ENCODE measurements around the gene JAZF1. TPM values are rescaled to one million over a fixed set of nuclear protein-coding genes. Genes with fewer than 3 reads are reported as not detected.

The JAZF1 gene
- polyA plus RNA-seq, 5 donors = 13.9 to 15.7 (median 15.2) TPM

DNA sequence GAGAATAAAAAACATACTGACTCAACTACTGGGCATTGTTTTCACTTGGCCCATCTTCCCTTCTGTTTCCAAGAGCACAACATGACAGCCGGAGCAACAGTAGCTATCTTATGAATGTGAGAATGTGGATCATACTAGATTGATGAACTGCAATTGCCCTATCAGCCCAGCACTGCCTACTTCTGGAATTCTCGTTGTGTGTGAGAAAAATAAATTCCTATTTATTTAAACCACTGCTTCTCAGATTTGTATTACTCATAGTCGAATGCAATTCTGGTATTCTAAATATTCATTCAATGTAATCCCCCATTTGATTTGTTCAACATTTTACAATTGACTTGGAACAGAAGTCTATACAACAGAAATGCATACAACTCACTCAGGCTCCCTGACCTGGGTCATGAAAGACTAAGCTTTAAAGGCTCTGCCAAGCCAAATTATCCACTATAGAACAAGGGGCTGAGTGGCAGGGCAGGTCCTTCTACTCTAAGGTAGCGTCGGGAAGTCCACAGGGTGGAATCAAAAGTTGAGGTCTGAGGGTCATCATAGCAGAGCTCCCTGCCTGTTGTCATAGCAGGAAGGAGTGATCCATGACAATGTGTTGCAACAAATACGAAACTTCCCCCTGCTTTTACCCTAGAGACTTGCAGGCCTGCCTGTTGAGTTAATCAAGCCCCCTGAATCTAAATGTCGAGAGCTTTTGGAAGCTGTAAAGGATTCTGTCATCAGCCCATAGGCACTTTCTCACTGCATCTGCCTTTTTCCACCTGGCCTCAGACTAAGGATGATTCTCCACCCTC is 12.4 kb upstream of the JAZF1 start:
- no peak for DNase-seq

DNA sequence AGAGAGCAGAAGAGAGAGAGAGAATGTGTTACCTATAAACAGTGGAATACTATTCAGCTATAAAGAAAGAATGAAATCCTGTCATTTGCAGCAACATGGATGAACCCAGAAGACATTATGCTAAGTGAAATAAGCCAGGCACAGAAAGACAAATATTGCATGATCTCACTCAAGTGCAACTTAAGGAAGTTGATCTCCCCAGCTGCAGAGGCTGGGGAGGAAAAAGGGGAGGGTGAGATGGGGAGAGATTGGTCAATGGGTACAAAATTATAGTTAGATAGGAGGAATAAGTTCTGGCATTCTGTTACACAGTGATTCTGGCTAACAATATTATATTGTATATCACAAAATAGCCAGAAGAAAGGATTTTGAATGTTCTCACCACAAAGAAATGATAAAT is 11.2 kb upstream of the JAZF1 start:
- DNase-seq = no peak

DNA sequence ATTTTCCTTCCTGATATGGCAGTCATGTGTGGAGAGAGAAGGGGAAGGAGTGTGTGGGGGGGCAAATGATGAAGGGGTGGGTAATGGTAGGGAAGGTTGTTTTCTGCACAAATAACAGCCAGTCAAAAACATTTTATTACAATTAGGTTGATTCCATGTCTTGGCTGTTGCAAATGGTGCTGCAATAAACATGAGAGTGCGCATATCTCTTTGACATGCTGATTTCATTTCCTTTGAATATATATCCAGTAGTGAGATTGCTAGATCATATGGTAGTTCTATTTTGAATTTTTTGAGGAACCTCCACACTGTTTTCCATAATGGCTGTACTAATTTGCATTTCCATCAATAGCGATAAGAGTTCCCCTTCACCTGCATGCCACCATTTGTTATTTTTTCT is 10.6 kb upstream of the JAZF1 start:
- DNase-seq = no peak

DNA sequence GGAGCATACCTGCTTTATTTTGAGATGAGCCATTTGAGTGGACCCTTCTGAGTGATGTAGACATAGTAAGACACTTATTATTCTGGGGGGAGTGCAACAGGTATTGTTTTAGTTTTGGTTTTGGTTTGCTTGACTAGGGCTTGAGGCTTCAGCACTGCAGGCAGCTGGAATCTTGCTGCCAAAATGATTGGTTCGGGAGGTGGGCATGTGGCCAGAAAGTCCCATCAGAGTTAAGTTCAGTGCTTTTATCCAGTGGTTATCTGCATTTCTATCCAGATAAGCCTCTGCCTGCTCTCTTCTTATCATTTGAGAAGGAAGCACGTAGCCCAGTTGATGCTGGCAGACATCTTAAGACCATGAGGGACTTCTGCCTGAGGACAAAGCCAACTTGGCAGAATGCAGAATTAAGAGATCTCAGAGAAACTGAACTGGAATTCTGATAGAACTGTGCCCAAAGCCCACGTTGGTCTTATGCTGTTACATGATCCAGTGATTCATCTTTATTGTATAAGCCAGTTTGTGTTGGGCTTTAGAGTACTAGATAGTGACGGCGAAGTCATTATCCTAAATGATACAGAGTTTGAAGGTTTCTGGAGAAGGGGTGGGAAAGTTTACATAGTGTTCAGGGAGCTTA is 9.6 kb upstream of the JAZF1 start:
- DNase-seq = no peak

DNA sequence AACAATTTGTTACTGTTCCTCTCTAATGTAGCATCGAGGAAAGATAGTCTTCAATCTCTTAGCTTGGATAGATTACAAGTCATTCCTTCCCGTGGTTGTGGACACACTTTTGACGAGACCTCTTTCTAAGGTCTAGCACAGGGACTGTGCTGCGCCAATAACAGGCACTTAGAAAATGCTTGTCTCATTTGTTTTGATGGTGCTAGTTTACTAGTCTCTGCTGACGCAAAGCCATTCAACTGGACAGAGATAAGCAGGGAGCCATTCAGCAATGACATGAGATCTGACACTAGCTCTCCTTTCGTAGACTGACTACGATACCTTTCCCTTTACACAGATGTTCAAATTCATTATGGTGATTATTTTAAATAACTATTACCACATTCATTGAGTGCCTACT is 6.4 kb upstream of the JAZF1 start:
- no peak for DNase-seq

DNA sequence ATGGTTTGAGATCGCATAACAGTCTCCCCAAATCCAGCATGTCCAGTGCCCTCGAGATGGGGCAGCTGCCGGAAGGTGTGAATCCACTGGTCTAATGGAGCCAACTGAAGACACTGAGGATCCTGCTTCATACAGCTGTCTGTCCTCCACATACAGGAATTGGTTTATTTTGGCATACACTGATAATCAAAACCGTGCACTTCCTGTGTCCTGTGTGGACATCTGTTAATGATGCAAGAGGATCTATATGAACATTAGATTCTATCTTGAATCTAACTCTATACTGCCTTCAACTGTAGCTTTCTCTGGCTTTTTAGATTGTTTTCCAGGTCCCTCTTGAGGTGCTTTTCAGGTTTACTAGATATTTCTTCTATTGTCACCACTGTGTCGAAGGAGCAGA is 3.0 kb upstream of the JAZF1 start:
- DNase-seq = no peak

DNA sequence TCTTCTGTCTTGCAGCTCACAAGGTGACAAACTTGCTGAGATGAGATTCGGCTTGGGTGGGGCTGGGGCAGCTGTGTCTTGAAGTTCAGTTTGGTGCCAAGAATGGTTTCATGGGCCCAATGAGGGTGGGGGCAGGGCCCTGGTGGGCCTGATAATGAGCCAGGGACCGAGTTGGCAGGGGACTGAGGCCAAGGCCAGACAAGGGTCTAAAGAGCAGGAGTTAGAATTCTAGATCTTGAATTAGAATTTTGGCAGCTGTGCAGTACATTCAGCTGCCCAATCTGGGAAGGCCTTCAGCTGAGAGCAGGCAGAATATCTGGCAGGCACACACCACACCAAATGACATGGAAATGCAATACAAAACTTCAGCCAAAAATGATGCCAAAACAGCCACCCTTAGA is 1.5 kb upstream of the JAZF1 start:
- DNase-seq = no peak

DNA sequence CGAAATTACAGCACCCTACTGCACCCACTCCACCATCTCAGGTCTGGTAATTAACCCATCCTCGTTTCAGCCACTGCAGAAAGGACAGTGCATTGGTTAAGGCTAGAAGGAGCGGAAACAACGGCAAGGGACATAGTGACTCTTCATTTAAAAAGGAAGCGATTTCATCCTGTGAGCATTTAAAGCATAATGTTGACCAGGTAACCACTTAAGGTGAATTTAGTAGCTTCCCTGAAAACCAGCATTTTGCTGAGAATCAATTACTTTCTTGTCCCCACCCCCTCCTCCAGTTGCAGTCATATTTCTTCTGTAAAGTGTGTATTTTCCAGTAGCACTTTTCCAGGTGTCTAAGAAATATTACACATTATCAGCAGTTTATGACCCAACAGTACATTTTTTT is 821 bp upstream of the JAZF1 start:
- DNase-seq = no peak

DNA sequence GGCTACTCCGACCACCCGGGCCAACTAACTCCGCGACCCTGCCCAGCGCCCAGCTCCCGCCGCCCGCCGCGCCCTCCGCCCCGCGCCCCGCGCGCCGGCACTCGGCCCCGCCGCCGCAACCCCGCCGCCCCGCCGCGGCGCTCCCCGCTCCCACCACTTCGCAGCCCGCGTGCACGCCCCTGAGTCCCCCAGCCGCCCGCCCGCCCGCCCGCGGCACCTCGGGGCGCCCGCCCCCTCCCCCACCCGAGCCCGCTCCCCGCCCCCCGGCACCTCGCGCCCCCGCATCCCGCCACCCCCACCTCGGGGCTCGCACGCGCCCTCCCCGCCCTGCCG is 598 bp downstream of the JAZF1 start:
- no peak for DNase-seq

DNA sequence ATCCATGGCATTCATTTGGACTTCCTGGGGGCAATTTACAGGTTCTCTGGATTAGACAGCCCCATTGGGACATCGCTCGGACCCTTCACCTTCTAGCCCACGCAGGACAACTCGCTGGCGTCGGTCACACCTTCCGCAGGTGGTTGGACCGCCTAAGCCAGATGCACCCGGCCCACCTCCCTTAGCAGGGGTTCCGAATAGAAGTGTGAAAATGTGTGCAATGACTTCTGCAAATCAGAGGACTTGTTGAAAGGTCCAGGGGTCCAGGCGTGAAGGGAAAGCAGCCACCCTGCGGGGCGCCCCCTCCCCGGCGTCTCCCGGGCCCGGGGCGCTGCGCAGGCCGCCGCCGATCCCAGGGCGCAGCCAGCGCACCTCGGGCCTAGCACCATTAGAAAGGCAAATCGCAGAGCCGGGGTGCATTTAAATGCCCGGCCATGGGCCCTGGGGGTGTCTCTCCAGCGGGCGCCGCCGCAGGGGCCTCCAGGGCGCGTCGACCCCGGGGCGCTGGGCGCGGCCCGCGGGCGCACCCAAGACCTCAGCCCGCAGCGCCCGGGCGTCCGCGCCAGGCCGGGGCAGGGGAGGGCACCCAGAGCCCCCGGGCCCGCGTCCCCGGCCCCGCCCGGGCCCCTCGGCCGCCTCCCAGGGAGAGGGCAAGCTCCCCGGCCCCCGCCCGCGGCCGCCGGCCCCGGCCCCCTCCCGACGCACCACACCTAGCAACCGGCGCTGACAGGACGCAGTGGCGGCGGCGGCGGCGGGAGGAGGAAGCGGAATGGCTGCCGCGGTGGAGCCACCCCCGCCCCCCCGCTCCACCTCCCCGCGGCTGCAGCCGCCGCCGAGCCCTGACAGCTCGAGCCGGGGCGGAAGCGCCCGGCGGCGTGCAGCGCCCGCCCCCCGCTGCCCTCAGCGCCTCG is 1.2 kb downstream of the JAZF1 start:
- no peak for DNase-seq

DNA sequence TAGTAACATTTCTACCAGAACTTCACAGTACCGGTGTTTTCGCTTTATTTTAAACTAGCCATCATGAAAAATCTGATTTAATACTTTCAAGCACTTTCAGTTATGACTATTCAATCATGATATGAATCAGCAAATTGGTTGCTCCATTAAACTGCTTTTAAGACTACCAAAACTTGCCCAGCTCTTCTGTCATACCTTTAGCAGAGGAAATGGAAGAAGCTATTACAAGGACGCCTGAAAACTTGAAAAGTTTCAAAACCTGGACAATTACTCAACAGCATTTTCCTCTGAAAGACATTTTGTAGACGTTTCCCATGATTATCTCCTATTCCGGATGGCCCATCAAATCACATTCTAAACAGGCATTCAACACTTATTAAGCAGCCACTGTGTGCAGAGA is 2.0 kb downstream of the JAZF1 start:
- DNase-seq = no peak

DNA sequence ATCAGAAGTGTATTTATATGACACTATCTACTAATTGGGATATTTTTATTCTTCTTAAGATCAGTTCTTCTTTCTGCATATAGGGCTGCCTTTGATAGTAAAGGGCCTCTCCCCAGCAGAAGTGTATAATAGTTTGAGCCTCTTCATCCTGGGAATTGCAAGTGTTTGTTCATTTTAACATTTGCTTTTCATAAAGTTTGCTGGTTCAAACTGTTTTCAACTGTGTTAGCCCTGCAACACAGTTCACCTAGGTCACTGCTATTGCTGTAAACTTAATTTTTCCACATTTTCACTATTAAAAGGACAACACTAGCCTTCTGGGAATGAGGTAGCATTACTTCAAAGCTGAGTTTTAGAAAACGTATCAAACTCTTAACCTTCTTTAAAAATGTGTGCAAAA is 2.8 kb downstream of the JAZF1 start:
- no peak for DNase-seq

DNA sequence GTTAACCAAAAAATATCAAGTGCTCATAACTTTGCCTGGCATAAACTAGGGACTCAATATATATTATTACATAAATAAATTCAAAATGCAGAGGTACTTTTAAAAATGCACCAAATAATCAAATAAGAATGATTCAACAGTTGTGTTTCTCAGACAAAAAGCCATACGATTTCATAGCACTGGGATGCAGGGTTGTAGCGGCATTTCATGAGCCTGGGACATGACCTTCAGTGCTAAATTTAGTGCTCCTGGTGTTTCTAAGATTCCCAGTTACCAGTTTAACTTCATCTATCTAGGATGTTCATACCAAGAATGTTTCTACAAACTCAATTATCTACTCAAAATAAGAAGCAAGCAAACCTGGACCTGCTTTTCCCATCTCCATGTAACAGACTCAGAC is 4.0 kb downstream of the JAZF1 start:
- no peak for DNase-seq

DNA sequence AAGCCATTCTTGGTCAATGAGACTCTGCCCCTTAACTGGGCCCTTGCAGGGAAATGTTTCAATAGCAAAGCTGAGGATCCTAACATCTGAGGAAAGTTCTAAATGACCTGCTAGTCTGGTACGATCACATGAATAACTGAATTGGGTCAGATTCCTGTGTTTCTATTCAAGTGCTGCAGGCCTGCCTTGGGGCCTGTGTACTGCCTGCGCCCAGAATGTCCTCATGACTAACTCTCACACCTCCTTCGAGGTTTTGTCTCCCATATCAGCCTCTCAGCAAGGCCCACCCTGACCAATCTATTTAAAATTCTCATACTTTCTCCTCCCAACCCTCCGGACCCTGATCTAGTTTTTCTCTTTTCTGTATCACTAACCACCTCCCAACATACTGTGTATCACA is 4.4 kb downstream of the JAZF1 start:
- no peak for DNase-seq

DNA sequence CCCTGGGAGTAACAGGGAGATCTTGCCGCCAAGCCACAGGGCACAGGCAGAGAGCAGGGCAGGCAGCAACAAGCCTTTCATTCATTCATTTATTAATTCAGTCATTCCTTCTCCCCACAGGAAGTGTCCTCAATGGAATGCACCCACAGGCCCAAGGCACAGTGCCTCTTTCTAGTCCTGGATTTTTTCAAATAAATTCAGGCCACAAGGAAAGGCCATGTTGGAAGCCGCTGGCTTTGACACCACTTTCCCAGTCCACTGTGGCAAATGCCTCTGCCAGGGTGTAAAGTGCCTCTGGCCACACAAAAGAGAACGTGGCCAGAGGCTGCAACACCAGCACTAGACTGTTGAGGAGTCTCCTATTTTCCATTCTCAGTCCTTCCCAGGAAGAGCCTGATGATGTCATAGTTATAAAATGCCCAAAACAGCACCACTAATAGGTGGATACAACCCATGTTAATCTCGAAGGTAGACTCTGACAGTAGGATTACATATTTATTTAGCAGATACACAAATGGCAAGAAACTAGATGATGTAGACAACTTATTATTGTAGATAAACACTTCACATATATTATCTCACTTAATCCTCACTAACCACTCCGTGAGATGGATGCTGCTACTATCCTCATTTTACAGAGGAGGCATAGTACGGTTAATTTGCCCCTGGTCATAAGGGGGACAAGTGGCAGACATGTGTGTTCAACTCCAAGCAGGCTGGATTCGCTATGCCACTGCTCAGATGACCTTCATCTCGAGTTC is 5.5 kb downstream of the JAZF1 start:
- DNase-seq = no peak

DNA sequence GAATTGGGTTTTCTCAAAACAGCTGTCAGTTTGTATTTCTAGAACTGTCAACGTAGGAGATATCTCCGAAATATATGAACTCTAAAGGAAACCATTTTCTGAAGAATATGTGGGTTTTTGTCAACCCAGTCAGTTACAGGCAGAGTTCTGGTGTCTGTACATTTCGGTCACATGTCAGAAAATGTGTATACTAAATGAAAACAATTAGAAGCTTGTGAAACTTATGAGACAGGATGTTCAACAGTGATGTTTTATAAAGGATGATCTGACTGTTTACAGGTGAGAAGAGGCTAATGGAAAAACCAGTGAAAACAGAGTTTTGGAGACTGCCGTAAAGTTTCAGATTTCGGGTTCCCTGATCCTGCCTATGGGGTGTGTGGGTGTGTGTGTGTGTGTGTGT is 6.2 kb downstream of the JAZF1 start:
- DNase-seq = no peak

DNA sequence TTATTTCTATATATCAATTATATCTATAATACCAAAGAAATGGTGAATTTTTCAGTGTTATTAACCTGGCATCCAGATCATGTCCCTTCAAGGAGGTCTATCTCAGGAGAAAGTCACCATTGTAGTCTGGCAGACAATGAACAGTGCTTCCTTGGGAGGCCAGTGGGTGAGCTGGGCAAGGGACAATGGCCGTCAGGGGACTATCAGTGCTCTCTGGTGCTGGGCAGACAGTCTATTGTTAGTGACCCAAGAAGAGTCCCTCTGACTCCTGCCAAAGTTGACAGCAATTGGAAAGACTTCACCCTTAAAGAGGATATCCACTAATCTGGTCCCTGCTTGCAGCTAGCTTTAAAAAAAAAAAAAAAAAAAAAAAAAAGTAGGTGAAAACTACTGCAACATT is 7.1 kb downstream of the JAZF1 start:
- DNase-seq = no peak

DNA sequence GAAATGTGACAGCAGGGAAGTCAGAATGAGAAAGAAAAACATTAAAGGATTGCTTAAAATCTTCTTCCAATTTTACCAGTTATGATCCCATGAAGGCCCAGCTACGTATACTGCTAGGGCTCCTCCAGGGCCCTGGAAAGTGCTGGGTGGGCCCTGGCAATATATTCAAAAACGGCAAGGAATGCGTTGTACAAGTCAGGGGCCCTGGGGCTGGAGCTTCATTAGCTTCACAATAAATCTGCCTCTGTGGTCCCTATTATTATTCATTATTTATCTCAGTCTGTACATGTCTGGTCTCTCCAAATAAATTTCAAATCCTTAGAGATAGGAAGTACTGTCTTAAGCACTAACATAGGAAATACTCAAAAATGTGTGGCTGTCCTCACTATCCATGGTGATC is 7.6 kb downstream of the JAZF1 start:
- DNase-seq = no peak

DNA sequence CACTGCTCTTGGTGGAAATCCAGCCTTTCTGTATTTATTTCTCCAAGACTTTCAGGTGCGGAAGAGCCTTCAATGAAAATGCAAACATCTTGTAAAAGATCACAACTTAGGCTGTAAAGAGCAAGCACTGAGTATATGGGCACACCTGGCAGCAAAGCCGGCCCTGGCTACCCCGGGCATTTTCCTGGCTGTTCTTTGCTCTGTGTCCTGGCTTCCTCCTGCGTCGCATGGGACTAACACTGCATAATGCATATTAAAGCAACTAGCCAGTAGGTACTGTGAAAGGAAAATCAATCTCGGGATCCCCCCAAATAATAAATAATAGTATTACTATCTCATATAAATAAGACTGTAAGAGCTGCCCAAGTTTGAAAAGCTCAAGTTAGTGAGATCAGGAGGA is 9.9 kb downstream of the JAZF1 start:
- DNase-seq = no peak

DNA sequence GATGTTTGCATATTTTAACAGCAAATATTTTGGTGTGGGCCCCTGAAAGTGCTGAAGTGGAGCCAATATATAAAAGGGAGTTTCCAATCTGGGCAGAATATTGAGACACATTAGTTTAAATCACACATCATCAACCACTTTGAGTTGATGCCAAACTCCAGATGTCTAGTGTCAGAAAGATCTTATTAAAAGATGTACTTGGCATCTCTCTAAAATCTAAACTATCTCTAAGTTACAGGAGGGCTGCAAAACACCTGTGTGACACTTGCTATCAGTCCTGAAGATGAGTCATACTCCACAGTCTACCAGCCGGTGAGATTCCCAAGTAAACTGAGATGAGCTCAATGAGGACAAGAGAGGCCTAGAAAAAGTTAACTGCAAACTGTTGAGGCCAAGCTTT is 11.4 kb downstream of the JAZF1 start:
- no peak for DNase-seq

DNA sequence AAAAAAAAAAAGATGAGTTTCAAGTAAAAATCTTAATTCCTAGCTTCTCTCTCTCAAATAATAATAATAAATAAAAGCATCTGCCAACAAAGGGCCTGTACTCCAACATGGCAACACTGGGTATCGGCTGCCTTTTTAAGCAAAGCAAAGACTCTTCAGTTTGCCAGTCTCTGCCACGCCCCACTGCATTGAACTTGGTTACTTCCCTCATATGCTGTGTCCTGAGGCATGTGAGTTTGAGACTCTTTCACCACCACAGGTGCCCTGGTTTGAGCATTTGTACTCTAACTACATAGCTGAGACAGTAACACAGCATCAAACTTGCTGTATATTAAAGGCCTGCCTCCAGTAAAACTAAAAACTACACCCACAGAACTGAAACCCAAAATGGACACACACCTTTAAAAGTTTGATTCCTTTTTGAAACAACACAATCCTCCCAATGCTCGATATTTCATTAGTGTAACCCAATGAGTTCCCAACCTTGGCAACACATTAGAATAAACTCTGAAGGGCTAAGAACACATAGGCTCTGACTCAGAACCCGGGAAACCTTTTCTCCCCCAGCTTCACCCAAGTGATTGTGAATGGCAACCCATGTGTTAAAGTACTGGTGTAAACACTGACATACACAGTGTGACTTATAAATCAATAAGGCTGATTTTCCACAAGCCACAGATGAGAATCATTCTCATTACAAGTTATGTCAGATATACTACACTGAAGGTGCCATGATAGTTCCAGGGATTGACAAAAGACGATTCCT is 12.0 kb downstream of the JAZF1 start:
- DNase-seq = no peak

Measured in right lung (tissue), 5 donors.